Measurements from ENCODE around the gene PCNX2. TPM values are rescaled to one million over a fixed set of nuclear protein-coding genes. Genes with fewer than 3 reads are reported as not detected.

The PCNX2 gene
- total and polyA plus RNA-seq, 2 donors (not counting 3 experiments of a cell fraction or from before 2014, with no cell fraction given), result 6.6 to 11.0 TPM

DNA sequence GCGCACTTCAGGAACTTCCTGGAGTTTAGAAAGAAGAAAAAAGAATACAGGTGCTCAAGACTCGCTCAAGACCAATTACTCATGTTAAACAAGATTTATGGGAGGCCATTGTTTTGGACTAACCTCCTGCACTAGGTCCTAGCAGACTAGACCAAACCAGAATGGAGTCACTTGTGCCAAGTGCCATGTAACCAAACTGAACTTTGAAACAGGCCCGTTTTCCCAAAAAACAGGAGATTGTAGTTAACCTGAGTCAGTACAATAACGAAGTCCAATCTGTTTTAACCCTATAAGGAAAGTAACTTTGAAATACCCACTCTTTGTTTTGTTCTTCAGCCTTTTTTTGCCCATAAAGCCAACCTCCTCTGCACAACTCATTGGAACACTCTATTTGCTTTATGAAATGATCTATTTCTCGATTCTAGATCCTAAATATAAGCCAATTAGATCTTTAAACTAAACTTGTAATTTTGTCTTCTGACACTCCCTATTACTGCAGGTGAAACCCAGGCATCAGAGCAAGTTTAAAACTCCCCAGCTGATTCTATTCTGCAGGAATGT is 345.8 kb downstream of the PCNX2 start:
- H3K27ac ChIP-seq (ENCODE audit: insufficient read depth, low read depth, low read length), result peak overlapping the region; percentile 69
- no peak for FAIRE-seq
- H3K27me3 ChIP-seq (ENCODE audit: control insufficient read depth in 2 of 2, insufficient read depth in 2 of 2, low read length in 2 of 2), result no peaks in the 10 kb centered on the region
- no peaks in the 10 kb centered on the region for H3K9me3 ChIP-seq (replicated peaks; ENCODE audit: control insufficient read depth, insufficient read depth, low read length)
- peak overlapping the region; percentile 60 for H3K9ac ChIP-seq (replicated peaks; ENCODE audit: extremely low read depth, insufficient read depth, low read length)
- BruUV-seq (replicated peaks), result no TSS peak
- H2AFZ ChIP-seq (ENCODE audit: low read depth, low read length), result peak overlapping the region; percentile 92
- no peak for DNase-seq (ENCODE audit: low read depth, low spot score)
- CTCF ChIA-PET, result no interaction called here
- H3K4me1 ChIP-seq (ENCODE audit: control insufficient read depth, extremely low read depth, insufficient read depth, low read length), result peaks cover 7% of the 10 kb centered on the region
- POLR2A ChIA-PET, result no interaction called here
- no peaks in the 10 kb centered on the region for H3K9me1 ChIP-seq (replicated peaks; ENCODE audit: control insufficient read depth, extremely low read depth, insufficient read depth, low read length)
- no peak for TF ChIP-seq EZH2 (IDR thresholded peaks at IDR 0.05; ENCODE audit: borderline replicate concordance, low read depth, low read length, severe bottlenecking)
- TF ChIP-seq POLR2AphosphoS5 (IDR thresholded peaks at IDR 0.05; ENCODE audit: insufficient read depth, low read depth, low read length), result no peak
- no peak for TF ChIP-seq FOS (IDR thresholded peaks at IDR 0.05; ENCODE audit: borderline replicate concordance, insufficient read depth, low read length)
- TF ChIP-seq, protein P1, sequence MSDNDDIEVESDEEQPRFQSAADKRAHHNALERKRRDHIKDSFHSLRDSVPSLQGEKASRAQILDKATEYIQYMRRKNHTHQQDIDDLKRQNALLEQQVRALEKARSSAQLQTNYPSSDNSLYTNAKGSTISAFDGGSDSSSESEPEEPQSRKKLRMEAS (IDR thresholded peaks at IDR 0.05; ENCODE audit: insufficient read depth, insufficient read length), result no peak
- TF ChIP-seq POLR2A (IDR thresholded peaks at IDR 0.05; ENCODE audit: low read depth, low read length), result no peak
- TF ChIP-seq MYC (IDR thresholded peaks at IDR 0.05; ENCODE audit: low read depth, low read length), result no peak
- no peak for TF ChIP-seq GATA2 (IDR thresholded peaks at IDR 0.05; ENCODE audit: insufficient read depth, insufficient read length, low read depth, low read length)
- TF ChIP-seq JUN (IDR thresholded peaks at IDR 0.05; ENCODE audit: borderline replicate concordance, insufficient read depth, insufficient read length, low read depth), result no peak
- H4K20me1 ChIP-seq (replicated peaks; ENCODE audit: control insufficient read depth, extremely low read depth, insufficient read depth, low read length), result no peaks in the 10 kb centered on the region
- intact Hi-C loops (cut with micrococcal nuclease) (loop anchor here (1.0 to 5.0 kb wide), 8 partner anchors 142 to 1347 kb away; partner anchors contain the start of genes MAP10 and SIPA1L2), dilution Hi-C loops (cut with MboI; ENCODE audit: extremely low pct_ligation_motif_present, low sequenced_read_pairs) (no loop called here)
- H3K4me2 ChIP-seq (ENCODE audit: insufficient read depth, low read length), result peak overlapping the region; percentile 82
- H3K4me3 ChIP-seq (replicated peaks in 1 of 3; ENCODE audit: insufficient read depth in 1 of 3, low read depth in 1 of 3, low read length in 3 of 3), result peak overlapping the region; percentile 48 to 85 (median 64)
- no peaks in the 10 kb centered on the region for H3K79me2 ChIP-seq (ENCODE audit: control insufficient read depth, insufficient read depth, low read length)
- no peaks in the 10 kb centered on the region for H3K36me3 ChIP-seq (ENCODE audit: control insufficient read depth in 2 of 2, extremely low read depth in 1 of 2, insufficient read depth in 2 of 2, low read length in 2 of 2)

DNA sequence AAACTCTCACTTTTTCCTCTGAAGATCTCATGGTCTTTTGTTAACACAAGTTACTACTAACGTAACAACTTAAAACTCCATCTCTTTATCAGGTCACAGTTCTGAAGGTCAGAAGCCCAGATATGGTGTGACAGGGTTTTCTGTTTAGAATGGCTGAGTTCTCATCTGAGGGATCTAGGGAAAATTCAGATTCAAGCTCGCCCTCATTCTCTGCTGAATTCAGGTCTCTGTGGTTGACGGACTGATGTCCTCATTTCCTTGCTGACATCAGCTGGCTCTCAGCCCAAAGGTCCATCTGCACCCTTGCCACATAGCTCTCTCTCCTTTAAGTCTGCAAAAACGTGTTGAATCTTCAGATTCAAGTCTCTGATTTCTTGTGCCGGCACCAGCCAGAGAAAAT is 351.2 kb downstream of the PCNX2 start:
- Histone ChIP-seq H4K20me1 (replicated peaks; ENCODE audit: control insufficient read depth, extremely low read depth, insufficient read depth, low read length) (no peaks in the 10 kb centered on the region), H3K4me3 (replicated peaks in 1 of 3; ENCODE audit: insufficient read depth in 1 of 3, low read depth in 1 of 3, low read length in 3 of 3) (no peak overlapping the region), H3K79me2 (ENCODE audit: control insufficient read depth, insufficient read depth, low read length) (no peaks in the 10 kb centered on the region), H3K9me1 (replicated peaks; ENCODE audit: control insufficient read depth, extremely low read depth, insufficient read depth, low read length) (no peaks in the 10 kb centered on the region), H3K27me3 (ENCODE audit: control insufficient read depth in 2 of 2, insufficient read depth in 2 of 2, low read length in 2 of 2) (no peaks in the 10 kb centered on the region), H3K4me2 (ENCODE audit: insufficient read depth, low read length) (no peak overlapping the region), H3K9ac (replicated peaks; ENCODE audit: extremely low read depth, insufficient read depth, low read length) (no peak overlapping the region), H3K36me3 (ENCODE audit: control insufficient read depth in 2 of 2, extremely low read depth in 1 of 2, insufficient read depth in 2 of 2, low read length in 2 of 2) (no peaks in the 10 kb centered on the region), H3K9me3 (replicated peaks; ENCODE audit: control insufficient read depth, insufficient read depth, low read length) (no peaks in the 10 kb centered on the region), H3K4me1 (ENCODE audit: control insufficient read depth, extremely low read depth, insufficient read depth, low read length) (no peaks in the 10 kb centered on the region), H3K27ac (ENCODE audit: insufficient read depth, low read depth, low read length) (no peak overlapping the region), H2AFZ (ENCODE audit: low read depth, low read length) (no peak overlapping the region)
- CTCF ChIA-PET, result no interaction called here
- BruUV-seq (replicated peaks), result no TSS peak
- intact Hi-C loops (cut with micrococcal nuclease), result no loop called here
- POLR2A ChIA-PET, result no interaction called here
- DNase-seq (ENCODE audit: low read depth, low spot score) (no peak), FAIRE-seq (no peak)
- TF ChIP-seq, protein P1 (IDR thresholded peaks at IDR 0.05; ENCODE audit: insufficient read depth, insufficient read length), result no peak
- TF ChIP-seq, protein P2, sequence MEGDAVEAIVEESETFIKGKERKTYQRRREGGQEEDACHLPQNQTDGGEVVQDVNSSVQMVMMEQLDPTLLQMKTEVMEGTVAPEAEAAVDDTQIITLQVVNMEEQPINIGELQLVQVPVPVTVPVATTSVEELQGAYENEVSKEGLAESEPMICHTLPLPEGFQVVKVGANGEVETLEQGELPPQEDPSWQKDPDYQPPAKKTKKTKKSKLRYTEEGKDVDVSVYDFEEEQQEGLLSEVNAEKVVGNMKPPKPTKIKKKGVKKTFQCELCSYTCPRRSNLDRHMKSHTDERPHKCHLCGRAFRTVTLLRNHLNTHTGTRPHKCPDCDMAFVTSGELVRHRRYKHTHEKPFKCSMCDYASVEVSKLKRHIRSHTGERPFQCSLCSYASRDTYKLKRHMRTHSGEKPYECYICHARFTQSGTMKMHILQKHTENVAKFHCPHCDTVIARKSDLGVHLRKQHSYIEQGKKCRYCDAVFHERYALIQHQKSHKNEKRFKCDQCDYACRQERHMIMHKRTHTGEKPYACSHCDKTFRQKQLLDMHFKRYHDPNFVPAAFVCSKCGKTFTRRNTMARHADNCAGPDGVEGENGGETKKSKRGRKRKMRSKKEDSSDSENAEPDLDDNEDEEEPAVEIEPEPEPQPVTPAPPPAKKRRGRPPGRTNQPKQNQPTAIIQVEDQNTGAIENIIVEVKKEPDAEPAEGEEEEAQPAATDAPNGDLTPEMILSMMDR (IDR thresholded peaks at IDR 0.05; ENCODE audit: extremely low read depth in 1 of 2, insufficient read depth in 1 of 2, low read depth in 1 of 2, low read length in 2 of 2), result no peak
- TF ChIP-seq MYC (IDR thresholded peaks at IDR 0.05; ENCODE audit: low read depth, low read length) (no peak), GATA2 (IDR thresholded peaks at IDR 0.05; ENCODE audit: insufficient read depth, insufficient read length, low read depth, low read length) (no peak), POLR2AphosphoS5 (IDR thresholded peaks at IDR 0.05; ENCODE audit: insufficient read depth, low read depth, low read length) (no peak), FOS (IDR thresholded peaks at IDR 0.05; ENCODE audit: borderline replicate concordance, insufficient read depth, low read length) (no peak), EZH2 (IDR thresholded peaks at IDR 0.05; ENCODE audit: borderline replicate concordance, low read depth, low read length, severe bottlenecking) (no peak), JUN (IDR thresholded peaks at IDR 0.05; ENCODE audit: borderline replicate concordance, insufficient read depth, insufficient read length, low read depth) (no peak), POLR2A (IDR thresholded peaks at IDR 0.05; ENCODE audit: low read depth, low read length) (no peak)
- dilution Hi-C loops (cut with MboI; ENCODE audit: extremely low pct_ligation_motif_present, low sequenced_read_pairs), result no loop called here
